HepG2 (cell line): Measurements from ENCODE around the gene HSD17B2. TPM values are rescaled to one million over a fixed set of nuclear protein-coding genes. Genes with fewer than 3 reads are reported as not detected.

Experiments
- EED ChIP-seq: sonication (generic); formaldehyde crosslinking; IDR thresholded peaks from 2 replicates; pipeline ENCODE4 v1.5.0; 2020; ENCODE audit warnings: mild to moderate bottlenecking, missing genetic modification reagents
- HIVEP1 ChIP-seq: sonication (generic); formaldehyde crosslinking; IDR thresholded peaks from 2 replicates; pipeline ENCODE4 v1.4.0; 2020; ENCODE audit warnings: mild to moderate bottlenecking, missing genetic modification reagents
- NFE2L1 ChIP-seq: sonication (generic); formaldehyde crosslinking; IDR thresholded peaks from 2 replicates; pipeline ENCODE4 v1.4.0; 2020; ENCODE audit warnings: missing genetic modification reagents, mild to moderate bottlenecking, borderline replicate concordance
- SKI ChIP-seq: fragments of 450-650 bp; IDR thresholded peaks from one replicate; pipeline ENCODE4 v1.6.1; 2018; ENCODE audit warnings: mild to moderate bottlenecking; ENCODE audit not compliant: partially characterized antibody
- ZNF160 ChIP-seq: sonication (generic); formaldehyde crosslinking; IDR thresholded peaks from 2 replicates; pipeline ENCODE4 v1.8.0; 2022; ENCODE audit warnings: mild to moderate bottlenecking, inconsistent platforms, missing genetic modification reagents
- polyA plus RNA-seq, 8 experiments: library from polyadenylated mRNA; depleted of rRNA in 3 of 8; stranded (reverse) in 7 of 8; unstranded in 1 of 8; fragments of >200 nt; fragmentation: Illumina TruSeq in 4 of 8; extraction: Trizol in 4 of 8; gene quantifications; 2 replicates each; pipeline versions ENCODE4 v1.2.1 to v1.2.3, GENCODE V29; 2011 to 2016; ENCODE audit warnings: low read depth in 4 of 8, missing spikeins in 1 of 8, mixed read lengths in 1 of 8; ENCODE audit not compliant: insufficient read depth in 1 of 8
- total RNA-seq, 5 experiments: library from RNA; depleted of rRNA; stranded (reverse); fragments of >200 nt; fragmentation: Illumina TruSeq; extraction: Trizol; gene quantifications; 2 replicates each; pipeline ENCODE4 v1.2.3, GENCODE V29; 2016; ENCODE audit warnings: low read depth in 1 of 5
- TF ChIP-seq, protein P1 (sequence below): IDR thresholded peaks from 2 replicates; pipeline ENCODE4 v1.6.1; 2016; ENCODE audit warnings: low read depth, missing genetic modification reagents, missing compliant biosample characterization
- TF ChIP-seq, protein P2 (sequence below): sonication (generic); formaldehyde crosslinking; IDR thresholded peaks from 2 replicates; pipeline ENCODE4 v1.8.0; 2022; ENCODE audit warnings: mild to moderate bottlenecking, missing genetic modification reagents, borderline replicate concordance
- TF ChIP-seq, protein P3 (sequence below): sonication (generic); formaldehyde crosslinking; IDR thresholded peaks from 2 replicates; pipeline ENCODE4 v1.9.0; 2022; ENCODE audit warnings: missing genetic modification reagents, mild to moderate bottlenecking, borderline replicate concordance
- TF ChIP-seq, protein P4 (sequence below): fragments of 450-650 bp; IDR thresholded peaks from 2 replicates; pipeline ENCODE4 v1.6.1; 2017
- TF ChIP-seq, protein P5 (sequence below): sonication (generic); formaldehyde crosslinking; IDR thresholded peaks from 2 replicates; pipeline ENCODE4 v1.5.1; 2020; ENCODE audit warnings: missing genetic modification reagents, mild to moderate bottlenecking, borderline replicate concordance
- TF ChIP-seq, protein P6 (sequence below): sonication (generic); formaldehyde crosslinking; IDR thresholded peaks from 2 replicates; pipeline ENCODE4 v1.4.0; 2020; ENCODE audit warnings: mild to moderate bottlenecking, missing genetic modification reagents

The HSD17B2 gene
- total and polyA plus RNA-seq, 2 of the 13 experiments (the other 11 are each of a cell fraction or from before 2014, with no cell fraction given): 26.3 to 69.3 TPM

DNA sequence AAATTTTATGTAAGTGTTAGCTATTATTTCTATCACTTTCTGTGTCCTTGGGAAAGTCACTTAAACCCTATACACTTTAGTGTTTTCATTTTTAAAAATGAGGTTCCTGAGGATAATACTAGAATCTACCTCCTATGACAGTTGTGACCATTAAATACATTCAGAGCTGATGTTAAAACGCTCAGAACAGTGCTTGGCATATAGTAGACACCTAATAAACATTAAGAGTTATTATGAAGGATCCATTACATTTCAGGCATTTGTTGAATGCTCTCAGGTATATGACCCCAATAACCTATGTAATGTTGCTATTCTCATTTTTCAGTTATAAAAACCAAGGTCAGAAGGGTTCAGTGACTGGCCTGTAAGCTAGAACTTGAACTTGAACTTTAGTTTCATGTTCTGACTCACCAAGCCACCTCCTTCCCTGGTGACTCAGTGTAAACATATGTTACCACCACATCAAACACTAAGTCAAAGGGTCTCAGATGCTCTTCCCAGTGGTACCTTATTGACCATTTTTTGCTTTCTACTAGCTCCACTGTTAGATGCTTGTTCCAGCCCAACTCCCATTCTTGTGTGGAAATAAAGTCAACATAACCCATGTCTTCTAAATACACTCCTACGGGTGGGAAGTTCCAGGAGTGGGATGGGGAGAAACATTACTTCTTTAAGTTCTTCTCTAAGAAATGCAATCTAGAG lies 47.6 kb downstream of the HSD17B2 start (continued):
- TF ChIP-seq, protein P1, sequence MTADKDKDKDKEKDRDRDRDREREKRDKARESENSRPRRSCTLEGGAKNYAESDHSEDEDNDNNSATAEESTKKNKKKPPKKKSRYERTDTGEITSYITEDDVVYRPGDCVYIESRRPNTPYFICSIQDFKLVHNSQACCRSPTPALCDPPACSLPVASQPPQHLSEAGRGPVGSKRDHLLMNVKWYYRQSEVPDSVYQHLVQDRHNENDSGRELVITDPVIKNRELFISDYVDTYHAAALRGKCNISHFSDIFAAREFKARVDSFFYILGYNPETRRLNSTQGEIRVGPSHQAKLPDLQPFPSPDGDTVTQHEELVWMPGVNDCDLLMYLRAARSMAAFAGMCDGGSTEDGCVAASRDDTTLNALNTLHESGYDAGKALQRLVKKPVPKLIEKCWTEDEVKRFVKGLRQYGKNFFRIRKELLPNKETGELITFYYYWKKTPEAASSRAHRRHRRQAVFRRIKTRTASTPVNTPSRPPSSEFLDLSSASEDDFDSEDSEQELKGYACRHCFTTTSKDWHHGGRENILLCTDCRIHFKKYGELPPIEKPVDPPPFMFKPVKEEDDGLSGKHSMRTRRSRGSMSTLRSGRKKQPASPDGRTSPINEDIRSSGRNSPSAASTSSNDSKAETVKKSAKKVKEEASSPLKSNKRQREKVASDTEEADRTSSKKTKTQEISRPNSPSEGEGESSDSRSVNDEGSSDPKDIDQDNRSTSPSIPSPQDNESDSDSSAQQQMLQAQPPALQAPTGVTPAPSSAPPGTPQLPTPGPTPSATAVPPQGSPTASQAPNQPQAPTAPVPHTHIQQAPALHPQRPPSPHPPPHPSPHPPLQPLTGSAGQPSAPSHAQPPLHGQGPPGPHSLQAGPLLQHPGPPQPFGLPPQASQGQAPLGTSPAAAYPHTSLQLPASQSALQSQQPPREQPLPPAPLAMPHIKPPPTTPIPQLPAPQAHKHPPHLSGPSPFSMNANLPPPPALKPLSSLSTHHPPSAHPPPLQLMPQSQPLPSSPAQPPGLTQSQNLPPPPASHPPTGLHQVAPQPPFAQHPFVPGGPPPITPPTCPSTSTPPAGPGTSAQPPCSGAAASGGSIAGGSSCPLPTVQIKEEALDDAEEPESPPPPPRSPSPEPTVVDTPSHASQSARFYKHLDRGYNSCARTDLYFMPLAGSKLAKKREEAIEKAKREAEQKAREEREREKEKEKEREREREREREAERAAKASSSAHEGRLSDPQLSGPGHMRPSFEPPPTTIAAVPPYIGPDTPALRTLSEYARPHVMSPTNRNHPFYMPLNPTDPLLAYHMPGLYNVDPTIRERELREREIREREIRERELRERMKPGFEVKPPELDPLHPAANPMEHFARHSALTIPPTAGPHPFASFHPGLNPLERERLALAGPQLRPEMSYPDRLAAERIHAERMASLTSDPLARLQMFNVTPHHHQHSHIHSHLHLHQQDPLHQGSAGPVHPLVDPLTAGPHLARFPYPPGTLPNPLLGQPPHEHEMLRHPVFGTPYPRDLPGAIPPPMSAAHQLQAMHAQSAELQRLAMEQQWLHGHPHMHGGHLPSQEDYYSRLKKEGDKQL (CRISPR knock-in tag): peak; percentile 86
- TF ChIP-seq, protein P2, sequence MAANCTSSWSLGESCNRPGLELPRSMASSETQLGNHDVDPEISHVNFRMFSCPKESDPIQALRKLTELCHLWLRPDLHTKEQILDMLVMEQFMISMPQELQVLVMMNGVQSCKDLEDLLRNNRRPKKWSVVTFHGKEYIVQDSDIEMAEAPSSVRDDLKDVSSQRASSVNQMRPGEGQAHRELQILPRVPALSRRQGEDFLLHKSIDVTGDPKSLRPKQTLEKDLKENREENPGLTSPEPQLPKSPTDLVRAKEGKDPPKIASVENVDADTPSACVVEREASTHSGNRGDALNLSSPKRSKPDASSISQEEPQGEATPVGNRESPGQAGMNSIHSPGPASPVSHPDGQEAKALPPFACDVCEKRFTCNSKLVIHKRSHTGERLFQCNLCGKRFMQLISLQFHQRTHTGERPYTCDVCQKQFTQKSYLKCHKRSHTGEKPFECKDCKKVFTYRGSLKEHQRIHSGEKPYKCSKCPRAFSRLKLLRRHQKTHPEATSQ (CRISPR knock-in tag): no peak; the same call in 1 of the 2 replicates
- TF ChIP-seq SKI (peak; percentile 100), EED (no peak), ZNF160 (CRISPR knock-in tag) (no peak), NFE2L1 (CRISPR knock-in tag) (no peak), HIVEP1 (CRISPR knock-in tag) (no peak)
- TF ChIP-seq, protein P3, sequence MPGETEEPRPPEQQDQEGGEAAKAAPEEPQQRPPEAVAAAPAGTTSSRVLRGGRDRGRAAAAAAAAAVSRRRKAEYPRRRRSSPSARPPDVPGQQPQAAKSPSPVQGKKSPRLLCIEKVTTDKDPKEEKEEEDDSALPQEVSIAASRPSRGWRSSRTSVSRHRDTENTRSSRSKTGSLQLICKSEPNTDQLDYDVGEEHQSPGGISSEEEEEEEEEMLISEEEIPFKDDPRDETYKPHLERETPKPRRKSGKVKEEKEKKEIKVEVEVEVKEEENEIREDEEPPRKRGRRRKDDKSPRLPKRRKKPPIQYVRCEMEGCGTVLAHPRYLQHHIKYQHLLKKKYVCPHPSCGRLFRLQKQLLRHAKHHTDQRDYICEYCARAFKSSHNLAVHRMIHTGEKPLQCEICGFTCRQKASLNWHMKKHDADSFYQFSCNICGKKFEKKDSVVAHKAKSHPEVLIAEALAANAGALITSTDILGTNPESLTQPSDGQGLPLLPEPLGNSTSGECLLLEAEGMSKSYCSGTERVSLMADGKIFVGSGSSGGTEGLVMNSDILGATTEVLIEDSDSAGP (CRISPR knock-in tag): no peak
- TF ChIP-seq, protein P4, sequence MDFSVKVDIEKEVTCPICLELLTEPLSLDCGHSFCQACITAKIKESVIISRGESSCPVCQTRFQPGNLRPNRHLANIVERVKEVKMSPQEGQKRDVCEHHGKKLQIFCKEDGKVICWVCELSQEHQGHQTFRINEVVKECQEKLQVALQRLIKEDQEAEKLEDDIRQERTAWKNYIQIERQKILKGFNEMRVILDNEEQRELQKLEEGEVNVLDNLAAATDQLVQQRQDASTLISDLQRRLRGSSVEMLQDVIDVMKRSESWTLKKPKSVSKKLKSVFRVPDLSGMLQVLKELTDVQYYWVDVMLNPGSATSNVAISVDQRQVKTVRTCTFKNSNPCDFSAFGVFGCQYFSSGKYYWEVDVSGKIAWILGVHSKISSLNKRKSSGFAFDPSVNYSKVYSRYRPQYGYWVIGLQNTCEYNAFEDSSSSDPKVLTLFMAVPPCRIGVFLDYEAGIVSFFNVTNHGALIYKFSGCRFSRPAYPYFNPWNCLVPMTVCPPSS: no peak
- TF ChIP-seq, protein P5, sequence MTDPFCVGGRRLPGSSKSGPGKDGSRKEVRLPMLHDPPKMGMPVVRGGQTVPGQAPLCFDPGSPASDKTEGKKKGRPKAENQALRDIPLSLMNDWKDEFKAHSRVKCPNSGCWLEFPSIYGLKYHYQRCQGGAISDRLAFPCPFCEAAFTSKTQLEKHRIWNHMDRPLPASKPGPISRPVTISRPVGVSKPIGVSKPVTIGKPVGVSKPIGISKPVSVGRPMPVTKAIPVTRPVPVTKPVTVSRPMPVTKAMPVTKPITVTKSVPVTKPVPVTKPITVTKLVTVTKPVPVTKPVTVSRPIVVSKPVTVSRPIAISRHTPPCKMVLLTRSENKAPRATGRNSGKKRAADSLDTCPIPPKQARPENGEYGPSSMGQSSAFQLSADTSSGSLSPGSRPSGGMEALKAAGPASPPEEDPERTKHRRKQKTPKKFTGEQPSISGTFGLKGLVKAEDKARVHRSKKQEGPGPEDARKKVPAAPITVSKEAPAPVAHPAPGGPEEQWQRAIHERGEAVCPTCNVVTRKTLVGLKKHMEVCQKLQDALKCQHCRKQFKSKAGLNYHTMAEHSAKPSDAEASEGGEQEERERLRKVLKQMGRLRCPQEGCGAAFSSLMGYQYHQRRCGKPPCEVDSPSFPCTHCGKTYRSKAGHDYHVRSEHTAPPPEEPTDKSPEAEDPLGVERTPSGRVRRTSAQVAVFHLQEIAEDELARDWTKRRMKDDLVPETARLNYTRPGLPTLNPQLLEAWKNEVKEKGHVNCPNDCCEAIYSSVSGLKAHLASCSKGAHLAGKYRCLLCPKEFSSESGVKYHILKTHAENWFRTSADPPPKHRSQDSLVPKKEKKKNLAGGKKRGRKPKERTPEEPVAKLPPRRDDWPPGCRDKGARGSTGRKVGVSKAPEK (CRISPR knock-in tag): 0 out of 2 replicates have a peak, but pooled peaks have one; percentile 44
- TF ChIP-seq, protein P6, sequence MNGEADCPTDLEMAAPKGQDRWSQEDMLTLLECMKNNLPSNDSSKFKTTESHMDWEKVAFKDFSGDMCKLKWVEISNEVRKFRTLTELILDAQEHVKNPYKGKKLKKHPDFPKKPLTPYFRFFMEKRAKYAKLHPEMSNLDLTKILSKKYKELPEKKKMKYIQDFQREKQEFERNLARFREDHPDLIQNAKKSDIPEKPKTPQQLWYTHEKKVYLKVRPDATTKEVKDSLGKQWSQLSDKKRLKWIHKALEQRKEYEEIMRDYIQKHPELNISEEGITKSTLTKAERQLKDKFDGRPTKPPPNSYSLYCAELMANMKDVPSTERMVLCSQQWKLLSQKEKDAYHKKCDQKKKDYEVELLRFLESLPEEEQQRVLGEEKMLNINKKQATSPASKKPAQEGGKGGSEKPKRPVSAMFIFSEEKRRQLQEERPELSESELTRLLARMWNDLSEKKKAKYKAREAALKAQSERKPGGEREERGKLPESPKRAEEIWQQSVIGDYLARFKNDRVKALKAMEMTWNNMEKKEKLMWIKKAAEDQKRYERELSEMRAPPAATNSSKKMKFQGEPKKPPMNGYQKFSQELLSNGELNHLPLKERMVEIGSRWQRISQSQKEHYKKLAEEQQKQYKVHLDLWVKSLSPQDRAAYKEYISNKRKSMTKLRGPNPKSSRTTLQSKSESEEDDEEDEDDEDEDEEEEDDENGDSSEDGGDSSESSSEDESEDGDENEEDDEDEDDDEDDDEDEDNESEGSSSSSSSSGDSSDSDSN (CRISPR knock-in tag): no peak
